ENCODE results near the gene ATAT1.

ATAT1 gene

GRCh38 chr6:30601436-30601814 lies 25.2 kb upstream of the ATAT1 start:
- H3K9ac ChIP-seq (ENCODE audit: low read length), result no peak overlapping the region
- H3K4me1 ChIP-seq (ENCODE audit: control insufficient read depth, insufficient read depth, low read length), result no peaks in the 10 kb centered on the region
- no peak overlapping the region for H3K27ac ChIP-seq (ENCODE audit: low read depth, low read length)
- H3K36me3 ChIP-seq (ENCODE audit: control insufficient read depth, insufficient read depth, low read length), result peaks cover 49% of the 10 kb centered on the region
- no peak overlapping the region for H3K4me3 ChIP-seq (ENCODE audit: low read length)
- no peaks in the 10 kb centered on the region for H3K27me3 ChIP-seq (ENCODE audit: control insufficient read depth, insufficient read depth, low read length)

GRCh38 chr6:30601815-30602641 lies 24.6 kb upstream of the ATAT1 start:
- no peak overlapping the region for H3K9ac ChIP-seq (ENCODE audit: low read length)
- H3K36me3 ChIP-seq (ENCODE audit: control insufficient read depth, insufficient read depth, low read length), result peaks cover 55% of the 10 kb centered on the region
- no peaks in the 10 kb centered on the region for H3K27me3 ChIP-seq (ENCODE audit: control insufficient read depth, insufficient read depth, low read length)
- no peaks in the 10 kb centered on the region for H3K4me1 ChIP-seq (ENCODE audit: control insufficient read depth, insufficient read depth, low read length)
- H3K27ac ChIP-seq (ENCODE audit: low read depth, low read length), result no peak overlapping the region
- no peak overlapping the region for H3K4me3 ChIP-seq (ENCODE audit: low read length)

- no peaks in the 10 kb centered on the region for H3K27me3 ChIP-seq (ENCODE audit: control insufficient read depth, insufficient read depth, low read length)
- H3K4me1 ChIP-seq (ENCODE audit: control insufficient read depth, insufficient read depth, low read length), result no peaks in the 10 kb centered on the region
- H3K4me3 ChIP-seq (ENCODE audit: low read length), result no peak overlapping the region
- H3K36me3 ChIP-seq (ENCODE audit: control insufficient read depth, insufficient read depth, low read length), result peaks cover 69% of the 10 kb centered on the region
- no peak overlapping the region for H3K27ac ChIP-seq (ENCODE audit: low read depth, low read length)
- no peak overlapping the region for H3K9ac ChIP-seq (ENCODE audit: low read length)
Observed at GRCh38 chr6:30603961-30604360, 22.7 kb upstream of the ATAT1 start.

GRCh38 chr6:30610065-30610464 lies 16.6 kb upstream of the ATAT1 start:
- Histone ChIP-seq H3K27ac (ENCODE audit: low read depth, low read length) (no peak overlapping the region), H3K36me3 (ENCODE audit: control insufficient read depth, insufficient read depth, low read length) (peaks cover 36% of the 10 kb centered on the region), H3K27me3 (ENCODE audit: control insufficient read depth, insufficient read depth, low read length) (no peaks in the 10 kb centered on the region), H3K4me3 (ENCODE audit: low read length) (no peak overlapping the region), H3K9ac (ENCODE audit: low read length) (no peak overlapping the region), H3K4me1 (ENCODE audit: control insufficient read depth, insufficient read depth, low read length) (peaks cover 30% of the 10 kb centered on the region)

GRCh38 chr6:30611150-30611855 lies 15.4 kb upstream of the ATAT1 start:
- peaks cover 30% of the 10 kb centered on the region for H3K4me1 ChIP-seq (ENCODE audit: control insufficient read depth, insufficient read depth, low read length)
- H3K36me3 ChIP-seq (ENCODE audit: control insufficient read depth, insufficient read depth, low read length), result peaks cover 33% of the 10 kb centered on the region
- no peak overlapping the region for H3K4me3 ChIP-seq (ENCODE audit: low read length)
- no peak overlapping the region for H3K9ac ChIP-seq (ENCODE audit: low read length)
- H3K27ac ChIP-seq (ENCODE audit: low read depth, low read length), result no peak overlapping the region
- H3K27me3 ChIP-seq (ENCODE audit: control insufficient read depth, insufficient read depth, low read length), result no peaks in the 10 kb centered on the region

GRCh38 chr6:30611856-30612194 lies 14.8 kb upstream of the ATAT1 start:
- Histone ChIP-seq H3K27me3 (ENCODE audit: control insufficient read depth, insufficient read depth, low read length) (no peaks in the 10 kb centered on the region), H3K4me1 (ENCODE audit: control insufficient read depth, insufficient read depth, low read length) (peaks cover 30% of the 10 kb centered on the region), H3K4me3 (ENCODE audit: low read length) (no peak overlapping the region), H3K36me3 (ENCODE audit: control insufficient read depth, insufficient read depth, low read length) (peaks cover 33% of the 10 kb centered on the region), H3K9ac (ENCODE audit: low read length) (no peak overlapping the region), H3K27ac (ENCODE audit: low read depth, low read length) (no peak overlapping the region)

GRCh38 chr6:30612213-30612612 lies 14.5 kb upstream of the ATAT1 start:
- H3K36me3 ChIP-seq (ENCODE audit: control insufficient read depth, insufficient read depth, low read length), result peaks cover 33% of the 10 kb centered on the region
- no peak overlapping the region for H3K9ac ChIP-seq (ENCODE audit: low read length)
- H3K27me3 ChIP-seq (ENCODE audit: control insufficient read depth, insufficient read depth, low read length), result no peaks in the 10 kb centered on the region
- no peak overlapping the region for H3K4me3 ChIP-seq (ENCODE audit: low read length)
- no peak overlapping the region for H3K27ac ChIP-seq (ENCODE audit: low read depth, low read length)
- H3K4me1 ChIP-seq (ENCODE audit: control insufficient read depth, insufficient read depth, low read length), result peaks cover 30% of the 10 kb centered on the region

- peaks cover 30% of the 10 kb centered on the region for H3K4me1 ChIP-seq (ENCODE audit: control insufficient read depth, insufficient read depth, low read length)
- H3K27ac ChIP-seq (ENCODE audit: low read depth, low read length), result peak overlapping the region; percentile 44
- H3K4me3 ChIP-seq (ENCODE audit: low read length), result no peak overlapping the region
- no peaks in the 10 kb centered on the region for H3K27me3 ChIP-seq (ENCODE audit: control insufficient read depth, insufficient read depth, low read length)
- peaks cover 28% of the 10 kb centered on the region for H3K36me3 ChIP-seq (ENCODE audit: control insufficient read depth, insufficient read depth, low read length)
- H3K9ac ChIP-seq (ENCODE audit: low read length), result no peak overlapping the region
Observed at GRCh38 chr6:30612687-30613248, 13.9 kb upstream of the ATAT1 start.

- H3K27me3 ChIP-seq (ENCODE audit: control insufficient read depth, insufficient read depth, low read length), result no peaks in the 10 kb centered on the region
- no peak overlapping the region for H3K9ac ChIP-seq (ENCODE audit: low read length)
- H3K36me3 ChIP-seq (ENCODE audit: control insufficient read depth, insufficient read depth, low read length), result peaks cover 25% of the 10 kb centered on the region
- H3K4me1 ChIP-seq (ENCODE audit: control insufficient read depth, insufficient read depth, low read length), result peaks cover 33% of the 10 kb centered on the region
- peak overlapping the region; percentile 44 for H3K27ac ChIP-seq (ENCODE audit: low read depth, low read length)
- peak overlapping the region; percentile 19 for H3K4me3 ChIP-seq (ENCODE audit: low read length)
Observed at GRCh38 chr6:30613251-30614043, 13.2 kb upstream of the ATAT1 start.

GRCh38 chr6:30614044-30614842 lies 12.4 kb upstream of the ATAT1 start:
- H3K9ac ChIP-seq (ENCODE audit: low read length), result peak overlapping the region; percentile 70
- H3K27ac ChIP-seq (ENCODE audit: low read depth, low read length), result peak overlapping the region; percentile 92
- peaks cover 17% of the 10 kb centered on the region for H3K36me3 ChIP-seq (ENCODE audit: control insufficient read depth, insufficient read depth, low read length)
- H3K4me1 ChIP-seq (ENCODE audit: control insufficient read depth, insufficient read depth, low read length), result peaks cover 37% of the 10 kb centered on the region
- peak overlapping the region; percentile 80 for H3K4me3 ChIP-seq (ENCODE audit: low read length)
- no peaks in the 10 kb centered on the region for H3K27me3 ChIP-seq (ENCODE audit: control insufficient read depth, insufficient read depth, low read length)

GRCh38 chr6:30614843-30615218 lies 11.8 kb upstream of the ATAT1 start:
- Histone ChIP-seq H3K27me3 (ENCODE audit: control insufficient read depth, insufficient read depth, low read length) (no peaks in the 10 kb centered on the region), H3K9ac (ENCODE audit: low read length) (peak overlapping the region; percentile 70), H3K36me3 (ENCODE audit: control insufficient read depth, insufficient read depth, low read length) (peaks cover 18% of the 10 kb centered on the region), H3K4me1 (ENCODE audit: control insufficient read depth, insufficient read depth, low read length) (peaks cover 35% of the 10 kb centered on the region), H3K4me3 (ENCODE audit: low read length) (peak overlapping the region; percentile 80), H3K27ac (ENCODE audit: low read depth, low read length) (peak overlapping the region; percentile 96)
